ENCODE results near the gene LETM1.

DNA sequence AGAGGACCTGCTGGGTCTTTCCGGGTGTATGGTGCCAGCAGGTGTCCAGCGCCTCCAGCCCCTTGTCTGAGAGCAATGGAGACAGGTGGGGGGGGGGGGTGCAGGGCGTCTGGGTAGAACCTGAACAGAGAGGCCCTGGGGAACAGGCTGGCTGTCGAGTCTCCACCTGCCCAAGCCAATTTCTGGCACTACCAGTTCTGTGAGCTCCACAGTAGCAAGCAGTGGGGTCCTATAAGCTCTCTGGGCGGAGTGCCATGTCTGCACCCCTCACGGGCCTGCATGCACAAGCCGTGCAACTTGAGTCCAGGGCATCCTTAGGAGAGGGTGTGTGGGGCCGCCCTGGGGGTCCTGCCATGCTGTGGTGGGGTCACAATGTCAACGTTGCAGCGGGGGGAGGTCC is 72.9 kb downstream of the LETM1 start:
- TF ChIP-seq POLR2A (IDR thresholded peaks at IDR 0.05; ENCODE audit: low read depth, low read length): no peak
- TF ChIP-seq POLR2AphosphoS5 (IDR thresholded peaks at IDR 0.05; ENCODE audit: low read depth, low read length): no peak
- TF ChIP-seq TAF1 (IDR thresholded peaks at IDR 0.05; ENCODE audit: low read depth, low read length): no peak
- no peak for TF ChIP-seq SPI1 (IDR thresholded peaks at IDR 0.05; ENCODE audit: low read depth, low read length)
- TF ChIP-seq PAX5 (IDR thresholded peaks at IDR 0.05; ENCODE audit: insufficient read depth, low read length, severe bottlenecking): no peak
